Body of pancreas (tissue), 4 donors: ENCODE measurements around the gene C3orf80.

Experiments used
- CTCF ChIP-seq, 7 experiments: fragments of 450-650 bp in 4 of 7; fragments of 200-600 bp in 3 of 7; sonication (generic) in 3 of 7; IDR thresholded peaks; one replicate each; pipeline ENCODE4 v1.5.1; 2016 to 2019; ENCODE audit warnings: antibody characterized with exemption in 7 of 7
- POLR2A ChIP-seq, 3 donors: fragments of 450-650 bp; IDR thresholded peaks; one replicate each; pipeline ENCODE4 v1.6.1; 2016; ENCODE audit warnings: antibody characterized with exemption in 3 of 3, mild to moderate bottlenecking in 2 of 3

GRCh38 chr3:160218136-160218535 is 7.1 kb upstream of the C3orf80 start:
- TF ChIP-seq POLR2A (IDR thresholded peaks at IDR 0.05) (no peak), CTCF (IDR thresholded peaks at IDR 0.05) (no peak)
